GM12878 (cell line): Measurements from ENCODE around the gene RALGPS2. TPM values are rescaled to one million over a fixed set of nuclear protein-coding genes. Genes with fewer than 3 reads are reported as not detected.

Experiments
- ATAC-seq: fragments of 200-7000 bp; cut with Tn5 transposase; 3 replicates; pipeline ENCODE4 v1.9.1; 2020; ENCODE audit warnings: mild to moderate bottlenecking, moderate library complexity
- BruUV-seq: library from RNA; stranded (reverse); fragments of 400-500 nt; replicated peaks from 2 replicates; lab custom pipeline; 2021; lab: Mats Ljungman, UMichigan
- CTCF ChIA-PET: fragments of 300-600 bp; sonication (Branson Sonifier 250); formaldehyde crosslinking; extraction: SDS; loops from one replicate; lab custom pipeline; 2021; ENCODE audit warnings: inconsistent platforms; lab: Yijun Ruan, JAX
- POLR2A ChIA-PET: fragments of 350-600 bp; formaldehyde crosslinking; extraction: SDS; loops from one replicate; lab custom pipeline; 2021; ENCODE audit warnings: inconsistent platforms; lab: Charles Lee
- RAD21 ChIA-PET: fragments of 300-600 bp; sonication (Branson Sonifier 250); formaldehyde crosslinking; loops from one replicate; lab custom pipeline; 2023; ENCODE audit warnings: antibody characterized with exemption; ENCODE audit not compliant: unreplicated experiment; lab: Charles Lee
- SMC1A ChIA-PET: fragments of 300-600 bp; sonication (Branson Sonifier 250); formaldehyde crosslinking; loops from one replicate; lab custom pipeline; 2023; ENCODE audit not compliant: unreplicated experiment, uncharacterized antibody; lab: Charles Lee
- DNase-seq: peaks from one replicate; pipeline ENCODE4 v3.0.0-alpha.2; 2011; ENCODE audit warnings: low read depth, low spot score
- FAIRE-seq: peaks from 3 replicates; lab custom pipeline; 2011; peaks lifted over from hg19 to GRCh38; lab: Jason Lieb, UNC
- H2AFZ ChIP-seq: 2 replicates; pipeline ENCODE4 v1.6.0; 2011; ENCODE audit warnings: low read depth, low read length, control low read depth; ENCODE audit not compliant: control insufficient read depth
- H3K27ac ChIP-seq: 2 replicates; pipeline ENCODE4 v1.5.1; 2011; ENCODE audit warnings: control low read depth; ENCODE audit not compliant: control insufficient read depth, insufficient read depth
- H3K27me3 ChIP-seq, 2 experiments: replicated peaks in 1 of 2; 2 replicates each; pipeline versions ENCODE4 v1.6.0 to v1.6.1; 2011; ENCODE audit warnings: low read length in 1 of 2; ENCODE audit not compliant: control insufficient read depth in 2 of 2, insufficient read depth in 2 of 2
- H3K36me3 ChIP-seq, 2 experiments: 2 replicates each; pipeline ENCODE4 v1.5.1; 2011; ENCODE audit warnings: low read length in 1 of 2; ENCODE audit not compliant: control insufficient read depth in 2 of 2, insufficient read depth in 2 of 2
- H3K4me1 ChIP-seq: 2 replicates; pipeline ENCODE4 v1.6.1; 2011; ENCODE audit warnings: mild to moderate bottlenecking, low read length, moderate library complexity, mixed read lengths; ENCODE audit not compliant: control insufficient read depth, insufficient read depth
- H3K4me2 ChIP-seq: 2 replicates; pipeline ENCODE4 v1.6.0; 2011; ENCODE audit warnings: control low read depth; ENCODE audit not compliant: control insufficient read depth, insufficient read depth
- H3K4me3 ChIP-seq: fragments of 200-600 bp; sonication (generic); 2 replicates; pipeline ENCODE4 v1.5.1; 2016
- H3K79me2 ChIP-seq: 2 replicates; pipeline ENCODE4 v1.6.0; 2011; ENCODE audit warnings: low read length; ENCODE audit not compliant: control insufficient read depth, insufficient read depth
- H3K9ac ChIP-seq: 2 replicates; pipeline ENCODE4 v1.8.0; 2011; ENCODE audit warnings: low read length, control low read depth, mixed read lengths; ENCODE audit not compliant: control insufficient read depth, insufficient read depth
- H3K9me3 ChIP-seq: replicated peaks from 3 replicates; pipeline ENCODE4 v1.5.1; 2011; ENCODE audit warnings: mild to moderate bottlenecking, low read length; ENCODE audit not compliant: control insufficient read depth, insufficient read depth
- H4K20me1 ChIP-seq: 2 replicates; pipeline ENCODE4 v1.6.0; 2011; ENCODE audit not compliant: control insufficient read depth, insufficient read depth
- BCL11A ChIP-seq: IDR thresholded peaks from 2 replicates; pipeline ENCODE4 v1.6.1; 2011; ENCODE audit warnings: low read depth, low read length
- ETV6 ChIP-seq, 2 experiments: fragments of 450-650 bp in 1 of 2; IDR thresholded peaks in 1 of 2; conservative IDR thresholded peaks in 1 of 2; 2 replicates each; pipeline ENCODE4 v1.6.1; 2014; ENCODE audit warnings: antibody characterized with exemption in 1 of 2, borderline replicate concordance in 1 of 2, low read depth in 1 of 2, mild to moderate bottlenecking in 1 of 2, moderate library complexity in 1 of 2
- EZH2 ChIP-seq: IDR thresholded peaks from 2 replicates; pipeline ENCODE4 v1.6.1; 2012; ENCODE audit warnings: low read depth, mild to moderate bottlenecking, control low read depth, inconsistent platforms, low read length, borderline replicate concordance; ENCODE audit not compliant: control insufficient read depth
- IKZF1 ChIP-seq: fragments of 450-650 bp; conservative IDR thresholded peaks from 2 replicates; pipeline ENCODE4 v1.6.1; 2017; ENCODE audit warnings: antibody characterized with exemption, mild to moderate bottlenecking
- NFYB ChIP-seq: IDR thresholded peaks from 2 replicates; pipeline ENCODE4 v1.6.1; 2011; ENCODE audit warnings: low read depth, mild to moderate bottlenecking, low read length, improper control_type of control experiment, moderate library complexity; ENCODE audit not compliant: insufficient read depth
- NRF1 ChIP-seq: conservative IDR thresholded peaks from 2 replicates; pipeline ENCODE4 v1.6.1; 2011; ENCODE audit warnings: mild to moderate bottlenecking, low read depth, low read length, improper control_type of control experiment
- RCOR1 ChIP-seq: conservative IDR thresholded peaks from 2 replicates; pipeline ENCODE4 v1.6.1; 2012; ENCODE audit warnings: low read depth, low read length, improper control_type of control experiment
- SMC3 ChIP-seq: IDR thresholded peaks from 2 replicates; pipeline ENCODE4 v1.6.1; 2011; ENCODE audit warnings: low read length, improper control_type of control experiment, borderline replicate concordance
- SP1 ChIP-seq: IDR thresholded peaks from one replicate; pipeline ENCODE4 v1.6.1; 2011; ENCODE audit warnings: low read depth, low read length
- STAT1 ChIP-seq: fragments of 450-650 bp; conservative IDR thresholded peaks from 2 replicates; pipeline ENCODE4 v1.6.1; 2014; ENCODE audit warnings: antibody characterized with exemption, mild to moderate bottlenecking
- SUZ12 ChIP-seq: fragments of 200-600 bp; sonication (generic); IDR thresholded peaks from one replicate; pipeline ENCODE4 v1.6.1; 2018; ENCODE audit warnings: antibody characterized with exemption, mild to moderate bottlenecking; ENCODE audit not compliant: unreplicated experiment
- TARDBP ChIP-seq: IDR thresholded peaks from 2 replicates; pipeline ENCODE4 v1.6.1; 2016; ENCODE audit warnings: borderline replicate concordance
- YBX1 ChIP-seq: fragments of 450-650 bp; IDR thresholded peaks from 2 replicates; pipeline ENCODE4 v1.6.1; 2016; ENCODE audit warnings: antibody characterized with exemption
- ZNF384 ChIP-seq: IDR thresholded peaks from 2 replicates; pipeline ENCODE4 v1.6.1; 2012; ENCODE audit warnings: low read depth, mild to moderate bottlenecking, low read length, improper control_type of control experiment, borderline replicate concordance
- ZNF622 ChIP-seq: fragments of 450-650 bp; IDR thresholded peaks from 2 replicates; pipeline ENCODE4 v1.6.1; 2017; ENCODE audit warnings: mild to moderate bottlenecking, inconsistent platforms
- WGBS: methylation state at CpG from one replicate; pipeline ENCODE4 v1.1.6; 2016; ENCODE audit warnings: low lambda C conversion rate; ENCODE audit not compliant: insufficient replicate concordance, insufficient coverage; ENCODE audit errors: missing lambda C conversion rate; 5-methylcytosine and 5-hydroxymethylcytosine counted together
- in situ Hi-C: fragments of 300-500 bp; cut with MboI; formaldehyde crosslinking; loops from 9 replicates; pipeline ENCODE4 v1.14.3; 2018; ENCODE audit warnings: mixed read lengths
- intact Hi-C: fragments of 100-400 bp; cut with micrococcal nuclease; formaldehyde crosslinking; loops from one replicate; pipeline ENCODE4 v1.14.2; 2022; ENCODE audit not compliant: unreplicated experiment
- polyA plus RNA-seq, 11 experiments: library from polyadenylated mRNA; depleted of rRNA in 4 of 11; unstranded in 6 of 11; stranded (reverse) in 5 of 11; fragments of >200 nt; fragmentation: Nextera tagmentation in 4 of 11; fragmentation: Illumina TruSeq in 1 of 11; extraction: Ambion mirVana in 4 of 11; extraction: Trizol in 1 of 11; gene quantifications; 1 replicate in 1 of 11; 2 replicates in 10 of 11; pipeline versions ENCODE4 v1.2.1 to v1.2.3, GENCODE V29; 2011 to 2016; ENCODE audit warnings: inconsistent platforms in 2 of 11, missing spikeins in 2 of 11, low read depth in 1 of 11
- total RNA-seq, 4 experiments: library from RNA; depleted of rRNA in 3 of 4; stranded (reverse); fragments of >200 nt in 3 of 4; fragmentation: Illumina TruSeq in 1 of 4; extraction: Trizol in 1 of 4; gene quantifications; 2 replicates each; pipeline versions ENCODE4 v1.2.1 to v1.2.3, GENCODE V29; 2013 to 2021
- TF ChIP-seq, protein P1 (sequence below): fragments of 450-650 bp; IDR thresholded peaks from 2 replicates; pipeline ENCODE4 v1.6.1; 2016; ENCODE audit warnings: mild to moderate bottlenecking

RALGPS2 gene
- total and polyA plus RNA-seq, 10 of the 15 experiments (the other 5 are each of a cell fraction or from before 2014, with no cell fraction given): 0.08 to 3.7 (median 0.50) TPM

DNA sequence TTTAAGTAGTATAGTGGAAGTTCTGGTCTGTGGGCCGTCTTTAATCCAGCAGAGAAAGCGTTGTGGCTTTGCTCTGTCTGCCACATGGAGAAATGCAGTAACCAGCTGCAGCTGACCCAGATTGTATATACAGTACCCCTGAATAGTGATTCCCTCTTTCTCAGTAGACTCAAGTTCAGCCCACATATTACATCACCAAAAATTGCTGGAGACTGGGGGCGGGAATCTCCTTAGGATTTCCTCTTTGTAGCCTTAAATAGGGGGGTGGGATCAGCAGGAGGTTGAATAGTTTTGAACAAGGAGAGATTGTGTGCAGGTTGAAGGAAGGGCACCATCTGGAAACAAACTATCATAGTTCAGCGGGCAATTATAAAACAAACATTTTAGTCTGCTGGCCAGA, 145.9 kb downstream of the RALGPS2 start, which contains the start of gene ANGPTL1:
TSS of gene ANGPTL1 (minus strand) at position 134 of the 400 bp plus-strand sequence. CDS start 5,301 bp downstream, outside the sequence.
- H3K27ac ChIP-seq: no peak within 1 kb of the TSS
- no peaks in the 10 kb centered on the region for H3K9me3 ChIP-seq
- H3K4me3 ChIP-seq: no peak within 1 kb of the TSS
- H3K36me3 ChIP-seq: no peaks in the 10 kb centered on the region
- H3K9ac ChIP-seq: no peak within 1 kb of the TSS
- TF ChIP-seq EZH2 (no peak), ZNF384 (no peak), ZNF622 (no peak), NFYB (no peak), YBX1 (no peak), SUZ12 (no peak), IKZF1 (no peak), ETV6 (conservative IDR thresholded peaks at IDR 0.05 in 1 of 2, IDR thresholded peaks at IDR 0.05 in 1 of 2; ENCODE audit: borderline replicate concordance in 1 of 2, low read depth in 1 of 2) (no peak), RCOR1 (no peak), TARDBP (no peak), SP1 (no peak), SMC3 (no peak), BCL11A (no peak), STAT1 (no peak), NRF1 (no peak)
- TF ChIP-seq, protein P1, sequence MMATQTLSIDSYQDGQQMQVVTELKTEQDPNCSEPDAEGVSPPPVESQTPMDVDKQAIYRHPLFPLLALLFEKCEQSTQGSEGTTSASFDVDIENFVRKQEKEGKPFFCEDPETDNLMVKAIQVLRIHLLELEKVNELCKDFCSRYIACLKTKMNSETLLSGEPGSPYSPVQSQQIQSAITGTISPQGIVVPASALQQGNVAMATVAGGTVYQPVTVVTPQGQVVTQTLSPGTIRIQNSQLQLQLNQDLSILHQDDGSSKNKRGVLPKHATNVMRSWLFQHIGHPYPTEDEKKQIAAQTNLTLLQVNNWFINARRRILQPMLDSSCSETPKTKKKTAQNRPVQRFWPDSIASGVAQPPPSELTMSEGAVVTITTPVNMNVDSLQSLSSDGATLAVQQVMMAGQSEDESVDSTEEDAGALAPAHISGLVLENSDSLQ: no peak
- TF ChIP-seq, all 136 proteins: peak for 0
- WGBS: 49% methylated on average over 4 of the region's 4 CpGs
- RAD21 ChIA-PET: no interaction called here
- H3K27me3 ChIP-seq: no peaks in the 10 kb centered on the region
- no peaks in the 10 kb centered on the region for H3K4me1 ChIP-seq
- no peaks in the 10 kb centered on the region for H3K79me2 ChIP-seq
- no TSS peak for BruUV-seq
- FAIRE-seq: no peak
- H2AFZ ChIP-seq: no peak within 1 kb of the TSS
- in situ Hi-C loops: no loop called here
- H4K20me1 ChIP-seq: no peaks in the 10 kb centered on the region
- H3K4me2 ChIP-seq: no peak within 1 kb of the TSS
- SMC1A ChIA-PET: interaction anchor here (0.7 to 2.2 kb wide), 5 partner anchors 9 to 806 kb away, joined by 3 to 7 read pairs (median 4); no protein-coding TSS in a partner anchor
- no peak for DNase-seq
- intact Hi-C loops: no loop called here
- CTCF ChIA-PET: interaction anchor here (1.7 to 2.2 kb wide), 2 partner anchors 12 to 132 kb away, joined by 3 to 13 read pairs; no protein-coding TSS in a partner anchor
- no peak for ATAC-seq
- POLR2A ChIA-PET: interaction anchor here (1.1 kb wide), 1 partner anchor 10 kb away, joined by 4 read pairs; no protein-coding TSS in a partner anchor
